ENCODE results near the gene HELZ.

HELZ gene

DNA sequence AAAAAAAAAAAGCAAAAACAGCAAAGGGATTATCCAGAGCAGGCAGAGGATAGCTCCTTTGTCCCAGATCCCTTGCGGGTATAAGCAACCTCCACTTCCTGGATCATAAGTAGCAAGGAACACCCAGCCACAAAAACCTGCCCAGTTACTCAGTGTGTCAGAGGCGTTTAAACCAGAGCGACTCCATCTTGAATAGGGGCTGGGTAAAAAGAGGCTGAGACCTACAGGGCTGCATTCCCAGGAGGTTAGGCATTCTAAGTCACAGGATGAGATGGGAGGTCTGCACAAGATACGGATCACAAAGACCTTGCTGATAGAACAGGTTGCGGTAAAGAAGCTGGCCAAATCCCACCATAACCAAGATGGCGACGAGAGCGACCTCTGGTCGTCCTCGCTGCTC, 33.4 kb upstream of the HELZ start:
- H3K36me3 ChIP-seq (ENCODE audit: control insufficient read depth in 1 of 2, insufficient read depth in 2 of 2, low read depth in 1 of 2, low read length in 2 of 2) = no peaks in the 10 kb centered on the region
- no peak overlapping the region for H2BK5ac ChIP-seq (ENCODE audit: low read depth, low read length, poor library complexity, severe bottlenecking)
- H2AFZ ChIP-seq (ENCODE audit: low read depth, low read length) = no peak overlapping the region
- H3K27ac ChIP-seq (ENCODE audit: low read length, poor library complexity, severe bottlenecking) = no peak overlapping the region
- no peaks in the 10 kb centered on the region for H3K9me3 ChIP-seq (ENCODE audit: control insufficient read depth, low read length)
- no peak overlapping the region for H2BK120ac ChIP-seq (ENCODE audit: low read depth, low read length)
- H2BK15ac ChIP-seq (ENCODE audit: low read depth, poor library complexity, severe bottlenecking) = no peak overlapping the region
- H4K8ac ChIP-seq (ENCODE audit: low read length) = no peak overlapping the region
- no peak overlapping the region for H2AK5ac ChIP-seq (ENCODE audit: low read length, severe bottlenecking)
- no peak overlapping the region for H4K91ac ChIP-seq (ENCODE audit: low read length)
- 98% methylated on average over 10 of the region's 10 CpGs for WGBS
- no peaks in the 10 kb centered on the region for H3K27me3 ChIP-seq (ENCODE audit: control insufficient read depth in 1 of 2, insufficient read depth in 1 of 2, low read length in 2 of 2)
- H3K4me1 ChIP-seq (ENCODE audit: control insufficient read depth, insufficient read depth, low read depth, low read length) = no peaks in the 10 kb centered on the region
- no peak overlapping the region for H3K9ac ChIP-seq (ENCODE audit: low read length)
- H3K4ac ChIP-seq (ENCODE audit: low read depth in 1 of 2, low read length in 2 of 2) = no peak overlapping the region
- no peak overlapping the region for H3K4me3 ChIP-seq (ENCODE audit: insufficient read depth in 1 of 2, low read depth in 1 of 2, low read length in 2 of 2)
- H3K18ac ChIP-seq (ENCODE audit: low read depth in 1 of 2, low read length in 2 of 2) = no peak overlapping the region
- no peak overlapping the region for H3K14ac ChIP-seq (ENCODE audit: low read length in 2 of 2)
- H2BK12ac ChIP-seq (ENCODE audit: low read length in 2 of 2) = no peak overlapping the region
- no peak overlapping the region for H3K4me2 ChIP-seq (ENCODE audit: low read length, poor library complexity, severe bottlenecking)
- no peak overlapping the region for H3K23ac ChIP-seq (ENCODE audit: low read length in 2 of 2)
- DNase-seq = no peak
- no peaks in the 10 kb centered on the region for H3K79me1 ChIP-seq (replicated peaks; ENCODE audit: low read length, poor library complexity, severe bottlenecking)

DNA sequence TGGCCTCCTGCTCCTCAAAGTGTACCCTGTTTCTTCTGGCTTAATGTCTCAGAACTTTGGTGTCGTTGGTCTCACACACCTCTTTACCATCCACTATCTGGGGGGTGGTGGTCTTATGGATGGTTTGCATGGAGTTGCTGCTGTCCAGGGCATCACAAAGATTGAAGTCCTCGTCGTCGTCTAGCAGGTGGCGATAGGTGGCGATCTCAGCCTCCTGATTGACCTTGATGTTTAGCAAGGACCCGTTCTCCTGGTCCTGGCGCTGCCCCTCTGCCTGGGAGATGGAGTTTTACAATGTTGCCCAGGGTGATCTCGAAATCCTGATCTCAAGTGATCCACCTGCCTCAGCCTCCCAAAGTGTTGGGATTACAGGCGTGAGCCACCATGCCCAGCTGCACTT, 31.1 kb upstream of the HELZ start:
- no peak overlapping the region for H3K9ac ChIP-seq (ENCODE audit: low read length)
- no peak overlapping the region for H2BK15ac ChIP-seq (ENCODE audit: low read depth, poor library complexity, severe bottlenecking)
- H3K4me3 ChIP-seq (ENCODE audit: insufficient read depth in 1 of 2, low read depth in 1 of 2, low read length in 2 of 2) = no peak overlapping the region
- no peak overlapping the region for H4K91ac ChIP-seq (ENCODE audit: low read length)
- H3K14ac ChIP-seq (ENCODE audit: low read length in 2 of 2) = no peak overlapping the region
- H2BK12ac ChIP-seq (ENCODE audit: low read length in 2 of 2) = no peak overlapping the region
- no peaks in the 10 kb centered on the region for H3K9me3 ChIP-seq (ENCODE audit: control insufficient read depth, low read length)
- H3K36me3 ChIP-seq (ENCODE audit: control insufficient read depth in 1 of 2, insufficient read depth in 2 of 2, low read depth in 1 of 2, low read length in 2 of 2) = no peaks in the 10 kb centered on the region
- H2AK5ac ChIP-seq (ENCODE audit: low read length, severe bottlenecking) = no peak overlapping the region
- H3K27me3 ChIP-seq (ENCODE audit: control insufficient read depth in 1 of 2, insufficient read depth in 1 of 2, low read length in 2 of 2) = no peaks in the 10 kb centered on the region
- H3K4me2 ChIP-seq (ENCODE audit: low read length, poor library complexity, severe bottlenecking) = no peak overlapping the region
- H3K79me1 ChIP-seq (replicated peaks; ENCODE audit: low read length, poor library complexity, severe bottlenecking) = no peaks in the 10 kb centered on the region
- no peaks in the 10 kb centered on the region for H3K4me1 ChIP-seq (ENCODE audit: control insufficient read depth, insufficient read depth, low read depth, low read length)
- no peak overlapping the region for H3K4ac ChIP-seq (ENCODE audit: low read depth in 1 of 2, low read length in 2 of 2)
- no peak for DNase-seq
- no peak overlapping the region for H3K18ac ChIP-seq (ENCODE audit: low read depth in 1 of 2, low read length in 2 of 2)
- H2BK5ac ChIP-seq (ENCODE audit: low read depth, low read length, poor library complexity, severe bottlenecking) = no peak overlapping the region
- no peak overlapping the region for H4K8ac ChIP-seq (ENCODE audit: low read length)
- H2AFZ ChIP-seq (ENCODE audit: low read depth, low read length) = no peak overlapping the region
- no peak overlapping the region for H3K23ac ChIP-seq (ENCODE audit: low read length in 2 of 2)
- 37% methylated on average over 9 of the region's 10 CpGs for WGBS
- no peak overlapping the region for H2BK120ac ChIP-seq (ENCODE audit: low read depth, low read length)
- no peak overlapping the region for H3K27ac ChIP-seq (ENCODE audit: low read length, poor library complexity, severe bottlenecking)

DNA sequence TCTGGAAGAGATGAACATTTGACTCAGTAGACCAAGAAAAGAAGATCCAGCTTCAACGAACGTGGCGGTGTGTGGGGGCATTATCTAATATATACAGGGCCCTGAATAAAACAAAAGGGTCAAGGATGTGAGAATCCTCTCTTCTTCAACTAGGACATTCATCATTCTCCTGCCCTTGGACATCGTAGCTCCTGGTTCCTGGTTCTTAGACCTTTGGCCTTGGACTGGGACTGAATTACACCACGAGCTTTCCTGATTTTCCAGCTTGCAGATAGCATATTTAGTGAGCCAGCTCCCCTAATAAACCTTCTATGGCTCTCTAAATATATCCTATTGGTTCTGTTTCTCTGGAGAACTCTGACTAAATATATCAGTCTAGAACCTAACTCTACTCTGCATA, 29.5 kb upstream of the HELZ start:
- Histone ChIP-seq H4K91ac (ENCODE audit: low read length) (no peak overlapping the region), H3K4me1 (ENCODE audit: control insufficient read depth, insufficient read depth, low read depth, low read length) (no peaks in the 10 kb centered on the region), H2AFZ (ENCODE audit: low read depth, low read length) (no peak overlapping the region), H2AK5ac (ENCODE audit: low read length, severe bottlenecking) (no peak overlapping the region), H4K8ac (ENCODE audit: low read length) (no peak overlapping the region), H3K27ac (ENCODE audit: low read length, poor library complexity, severe bottlenecking) (no peak overlapping the region), H3K14ac (ENCODE audit: low read length in 2 of 2) (no peak overlapping the region), H3K9me3 (ENCODE audit: control insufficient read depth, low read length) (no peaks in the 10 kb centered on the region), H3K4me2 (ENCODE audit: low read length, poor library complexity, severe bottlenecking) (no peak overlapping the region), H3K4ac (ENCODE audit: low read depth in 1 of 2, low read length in 2 of 2) (no peak overlapping the region), H2BK15ac (ENCODE audit: low read depth, poor library complexity, severe bottlenecking) (no peak overlapping the region), H3K18ac (ENCODE audit: low read depth in 1 of 2, low read length in 2 of 2) (no peak overlapping the region), H3K79me1 (replicated peaks; ENCODE audit: low read length, poor library complexity, severe bottlenecking) (no peaks in the 10 kb centered on the region), H3K9ac (ENCODE audit: low read length) (no peak overlapping the region), H3K27me3 (ENCODE audit: control insufficient read depth in 1 of 2, insufficient read depth in 1 of 2, low read length in 2 of 2) (no peaks in the 10 kb centered on the region), H3K23ac (ENCODE audit: low read length in 2 of 2) (no peak overlapping the region), H2BK12ac (ENCODE audit: low read length in 2 of 2) (no peak overlapping the region), H2BK120ac (ENCODE audit: low read depth, low read length) (no peak overlapping the region), H3K36me3 (ENCODE audit: control insufficient read depth in 1 of 2, insufficient read depth in 2 of 2, low read depth in 1 of 2, low read length in 2 of 2) (no peaks in the 10 kb centered on the region), H2BK5ac (ENCODE audit: low read depth, low read length, poor library complexity, severe bottlenecking) (no peak overlapping the region), H3K4me3 (ENCODE audit: insufficient read depth in 1 of 2, low read depth in 1 of 2, low read length in 2 of 2) (no peak overlapping the region)
- DNase-seq = no peak
- WGBS = 22% methylated on average over 2 of the region's 5 CpGs

DNA sequence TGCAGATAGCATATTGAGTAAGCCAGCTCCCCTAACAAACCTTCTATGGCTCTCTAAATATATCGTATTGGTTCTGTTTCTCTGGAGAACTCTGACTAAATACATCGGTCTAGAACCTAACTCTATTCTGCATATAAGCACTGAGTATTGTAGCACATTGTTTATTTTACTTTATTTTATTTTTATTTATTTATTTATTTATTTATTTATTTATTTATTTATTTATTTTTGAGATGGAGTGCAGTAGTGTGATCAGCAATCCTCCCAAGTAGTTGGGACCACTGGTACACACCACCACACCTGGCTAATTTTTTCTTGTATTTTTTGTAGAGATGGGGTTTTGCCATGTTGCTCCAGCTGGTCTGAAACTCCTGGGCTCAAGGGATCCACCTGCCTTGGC, 28.9 kb upstream of the HELZ start:
- H3K9me3 ChIP-seq (ENCODE audit: control insufficient read depth, low read length) = no peaks in the 10 kb centered on the region
- no peak overlapping the region for H2BK15ac ChIP-seq (ENCODE audit: low read depth, poor library complexity, severe bottlenecking)
- H3K4ac ChIP-seq (ENCODE audit: low read depth in 1 of 2, low read length in 2 of 2) = no peak overlapping the region
- H3K27ac ChIP-seq (ENCODE audit: low read length, poor library complexity, severe bottlenecking) = no peak overlapping the region
- H3K4me1 ChIP-seq (ENCODE audit: control insufficient read depth, insufficient read depth, low read depth, low read length) = no peaks in the 10 kb centered on the region
- H2BK120ac ChIP-seq (ENCODE audit: low read depth, low read length) = no peak overlapping the region
- H4K8ac ChIP-seq (ENCODE audit: low read length) = no peak overlapping the region
- H3K27me3 ChIP-seq (ENCODE audit: control insufficient read depth in 1 of 2, insufficient read depth in 1 of 2, low read length in 2 of 2) = no peaks in the 10 kb centered on the region
- H3K18ac ChIP-seq (ENCODE audit: low read depth in 1 of 2, low read length in 2 of 2) = no peak overlapping the region
- no peaks in the 10 kb centered on the region for H3K36me3 ChIP-seq (ENCODE audit: control insufficient read depth in 1 of 2, insufficient read depth in 2 of 2, low read depth in 1 of 2, low read length in 2 of 2)
- 100% methylated on average over 1 of the region's 2 CpGs for WGBS
- H3K23ac ChIP-seq (ENCODE audit: low read length in 2 of 2) = no peak overlapping the region
- no peak overlapping the region for H3K4me3 ChIP-seq (ENCODE audit: insufficient read depth in 1 of 2, low read depth in 1 of 2, low read length in 2 of 2)
- no peak overlapping the region for H2BK5ac ChIP-seq (ENCODE audit: low read depth, low read length, poor library complexity, severe bottlenecking)
- H3K9ac ChIP-seq (ENCODE audit: low read length) = no peak overlapping the region
- no peak overlapping the region for H2AFZ ChIP-seq (ENCODE audit: low read depth, low read length)
- H3K14ac ChIP-seq (ENCODE audit: low read length in 2 of 2) = no peak overlapping the region
- no peak overlapping the region for H3K4me2 ChIP-seq (ENCODE audit: low read length, poor library complexity, severe bottlenecking)
- H3K79me1 ChIP-seq (replicated peaks; ENCODE audit: low read length, poor library complexity, severe bottlenecking) = no peaks in the 10 kb centered on the region
- no peak for DNase-seq
- H2BK12ac ChIP-seq (ENCODE audit: low read length in 2 of 2) = no peak overlapping the region
- H2AK5ac ChIP-seq (ENCODE audit: low read length, severe bottlenecking) = no peak overlapping the region
- H4K91ac ChIP-seq (ENCODE audit: low read length) = no peak overlapping the region

Data from mesenchymal stem cell (in vitro differentiated cells and primary cell).